ENCODE measurements around the gene BEND3.

DNA sequence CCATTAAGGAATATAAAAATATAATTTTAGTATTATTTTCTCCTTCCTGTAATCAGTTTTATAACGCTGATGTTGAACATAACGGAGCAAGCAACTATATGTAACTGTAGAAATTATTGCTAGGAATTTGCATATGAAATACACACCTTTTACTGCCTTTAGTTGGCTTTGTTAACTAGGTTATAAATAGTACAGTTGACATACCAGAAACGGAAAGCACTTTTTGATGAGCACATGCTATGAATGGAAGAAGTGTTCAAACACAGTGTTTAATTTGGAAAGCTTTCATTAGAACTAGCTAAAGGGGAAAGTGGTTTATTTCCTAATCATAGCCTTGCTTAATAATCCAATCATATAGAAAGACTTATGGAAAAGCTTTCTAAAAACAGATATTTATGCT, 25.3 kb upstream of the BEND3 start:
- TF ChIP-seq KAT2B (IDR thresholded peaks at IDR 0.05; ENCODE audit: low read depth, low read length) (no peak), KLF1 (tag; IDR thresholded peaks at IDR 0.05) (no peak), NEUROD1 (IDR thresholded peaks at IDR 0.05; ENCODE audit: borderline replicate concordance, low read depth, low read length, partially characterized antibody) (no peak)
